NCI-H1092 (cell line): ENCODE measurements around the gene ATG9B.
"Not testable (repeated sequence)": the region's sequence is repeated elsewhere in the genome, so short reads cannot be mapped to it uniquely, and the experiment has no call there.

ENCODE experiments used
- DNase-seq: peaks from one replicate; lab custom pipeline; 2025; lab: John Stamatoyannopoulos, UW

ATG9B gene

DNA sequence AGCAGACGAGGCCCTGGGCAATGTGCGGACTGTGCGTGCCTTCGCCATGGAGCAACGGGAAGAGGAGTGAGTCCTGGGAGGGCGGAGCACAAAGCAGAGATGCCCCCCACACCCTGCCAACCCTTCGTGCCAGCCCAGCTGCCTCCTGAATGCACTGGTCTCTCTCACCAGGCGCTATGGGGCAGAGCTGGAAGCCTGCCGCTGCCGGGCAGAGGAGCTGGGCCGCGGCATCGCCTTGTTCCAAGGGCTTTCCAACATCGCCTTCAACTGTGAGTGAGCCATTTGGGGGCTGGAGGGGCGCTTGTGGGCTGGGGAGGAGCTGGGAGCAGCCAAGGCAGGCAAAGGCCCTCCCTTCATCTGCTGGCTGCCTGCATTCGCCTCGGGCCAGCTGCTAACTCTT, 11.6 kb upstream of the ATG9B start:
- no peak for DNase-seq

DNA sequence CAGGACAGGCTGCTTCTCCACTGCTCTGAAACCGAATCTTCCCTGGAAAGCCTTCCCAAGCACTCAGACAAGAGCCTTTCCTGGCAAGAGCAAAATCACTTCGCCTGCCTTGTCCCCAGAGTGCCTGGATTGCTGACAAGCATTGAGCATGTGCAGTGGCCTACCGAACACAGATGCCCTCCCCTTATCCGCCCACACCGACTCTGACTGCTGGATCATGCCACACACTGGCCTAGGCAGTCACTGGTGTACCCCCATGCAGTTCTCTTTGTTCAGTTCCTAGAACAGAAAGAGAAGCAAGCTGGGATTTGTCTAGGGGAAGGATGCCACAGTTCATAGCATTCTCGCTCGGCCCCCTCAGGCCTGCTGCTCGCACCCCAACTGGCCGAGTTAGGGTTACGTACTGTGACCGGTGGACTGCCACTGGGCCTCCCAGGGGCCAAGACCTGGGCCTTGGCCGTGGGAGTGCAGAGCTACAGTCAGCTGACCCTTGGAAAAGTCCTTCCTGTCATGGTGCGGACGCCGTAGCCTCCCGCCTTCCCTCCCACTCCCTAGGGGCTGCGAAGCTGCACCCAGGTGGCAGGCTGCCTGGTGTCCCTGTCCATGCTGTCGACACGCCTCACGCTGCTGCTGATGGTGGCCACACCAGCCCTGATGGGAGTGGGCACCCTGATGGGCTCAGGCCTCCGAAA, 10.9 kb upstream of the ATG9B start:
- DNase-seq = no peak

DNA sequence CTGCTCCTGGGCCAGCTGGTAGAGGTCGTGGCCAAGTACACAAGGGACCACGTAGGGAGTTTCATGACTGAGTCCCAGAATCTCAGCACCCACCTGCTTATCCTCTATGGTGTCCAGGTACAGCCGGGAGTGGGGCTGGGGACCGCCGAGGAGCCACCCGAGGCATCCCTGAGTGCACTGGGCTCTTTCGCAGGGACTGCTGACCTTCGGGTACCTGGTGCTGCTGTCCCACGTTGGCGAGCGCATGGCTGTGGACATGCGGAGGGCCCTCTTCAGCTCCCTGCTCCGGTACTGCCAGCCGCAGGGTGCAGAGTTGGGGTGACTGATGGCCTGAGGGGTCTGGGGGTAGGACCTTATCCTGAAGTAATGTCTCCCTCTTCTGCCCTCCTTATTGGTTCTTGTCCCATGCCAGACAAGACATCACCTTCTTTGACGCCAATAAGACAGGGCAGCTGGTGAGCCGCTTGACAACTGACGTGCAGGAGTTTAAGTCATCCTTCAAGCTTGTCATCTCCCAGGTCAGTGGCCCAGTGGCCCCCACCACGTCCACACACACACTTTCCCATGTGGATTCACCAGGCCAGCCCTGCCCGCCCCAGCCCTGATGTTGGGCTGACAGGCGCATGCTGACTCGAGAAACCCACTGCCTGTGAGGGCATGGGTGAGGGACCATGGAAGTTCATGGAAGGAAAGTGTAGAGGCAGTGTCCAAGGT, 10.2 kb upstream of the ATG9B start:
- no peak for DNase-seq

DNA sequence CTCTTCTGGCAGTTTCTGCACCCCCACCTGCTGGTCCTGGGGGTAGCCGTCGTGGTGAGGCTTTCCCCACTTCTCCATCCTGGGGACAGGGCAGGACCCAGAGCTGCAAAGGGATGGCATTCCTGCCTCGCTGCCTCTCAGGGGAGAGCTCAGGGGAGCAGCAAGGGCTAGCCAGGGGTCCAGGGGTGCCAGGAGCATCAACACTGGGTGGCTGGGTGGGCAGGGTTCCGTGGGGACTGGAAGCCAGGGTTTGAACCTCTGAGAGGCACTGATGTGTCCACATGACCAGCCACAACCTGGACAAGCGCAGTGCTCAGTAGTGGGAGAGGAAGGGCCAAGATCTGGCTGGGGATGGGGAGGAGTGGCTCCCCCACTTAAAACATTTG, 9.6 kb upstream of the ATG9B start:
- no peak for DNase-seq

DNA sequence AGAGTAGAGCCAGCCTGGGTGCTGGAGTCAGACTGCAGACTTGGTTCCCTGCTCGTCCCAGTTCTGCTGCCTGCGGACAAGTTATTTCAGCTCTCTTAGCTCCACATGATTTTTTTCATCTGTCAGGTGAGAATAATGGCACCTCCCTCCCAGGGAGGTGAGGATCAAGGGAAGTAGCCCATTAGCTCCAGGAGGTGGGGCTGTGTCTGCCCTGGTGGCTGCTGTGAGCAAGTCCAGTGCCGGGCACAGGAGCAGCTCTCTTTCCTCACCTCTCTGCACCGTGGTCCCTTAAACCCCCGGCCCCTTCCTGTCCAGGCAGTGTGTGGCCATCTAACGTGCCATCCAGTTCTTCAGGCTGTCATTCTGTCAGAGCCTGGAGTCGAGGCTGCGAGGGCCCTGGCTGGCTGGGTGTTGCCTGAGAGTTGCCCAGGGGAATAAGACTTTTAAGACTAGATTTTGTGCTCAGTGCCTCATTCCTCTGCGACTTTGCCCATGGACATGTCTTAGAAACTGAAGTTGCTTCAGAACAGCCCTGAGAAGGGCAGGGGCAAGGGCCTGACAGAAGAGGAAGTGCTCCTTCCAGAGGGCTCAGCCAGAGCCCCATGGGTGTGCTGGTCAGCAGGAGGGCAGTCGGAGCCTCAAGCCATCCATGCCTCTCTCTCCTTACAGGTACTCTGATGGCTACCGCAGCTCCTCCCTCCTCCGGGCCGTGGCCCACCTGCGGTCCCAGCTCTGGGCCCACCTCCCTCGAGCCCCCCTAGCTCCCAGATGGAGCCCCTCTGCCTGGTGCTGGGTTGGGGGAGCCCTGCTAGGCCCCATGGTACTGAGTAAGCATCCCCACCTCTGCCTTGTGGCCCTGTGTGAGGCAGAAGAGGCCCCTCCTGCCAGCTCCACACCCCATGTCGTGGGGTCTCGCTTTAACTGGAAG, 8.9 kb upstream of the ATG9B start:
- DNase-seq = no peak

DNA sequence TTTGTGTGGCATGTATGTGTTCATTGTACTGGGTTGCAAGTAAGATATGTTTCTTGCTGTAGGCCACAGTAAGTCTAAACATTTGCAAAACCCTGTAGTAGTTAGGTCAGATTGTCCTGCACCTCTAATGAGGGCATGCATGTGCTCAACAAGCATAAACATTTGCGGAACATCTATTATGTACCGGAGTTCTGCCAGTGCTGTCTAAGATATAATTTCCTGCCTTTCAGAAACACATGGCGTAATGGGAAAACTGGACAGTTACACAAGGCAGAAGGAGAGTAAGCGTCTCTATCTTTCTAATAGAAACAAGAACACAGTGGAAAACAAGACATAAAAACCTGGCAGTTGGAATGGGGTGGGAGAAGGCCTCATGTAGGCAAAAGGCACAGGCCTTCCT, 6.7 kb upstream of the ATG9B start:
- no peak for DNase-seq

DNA sequence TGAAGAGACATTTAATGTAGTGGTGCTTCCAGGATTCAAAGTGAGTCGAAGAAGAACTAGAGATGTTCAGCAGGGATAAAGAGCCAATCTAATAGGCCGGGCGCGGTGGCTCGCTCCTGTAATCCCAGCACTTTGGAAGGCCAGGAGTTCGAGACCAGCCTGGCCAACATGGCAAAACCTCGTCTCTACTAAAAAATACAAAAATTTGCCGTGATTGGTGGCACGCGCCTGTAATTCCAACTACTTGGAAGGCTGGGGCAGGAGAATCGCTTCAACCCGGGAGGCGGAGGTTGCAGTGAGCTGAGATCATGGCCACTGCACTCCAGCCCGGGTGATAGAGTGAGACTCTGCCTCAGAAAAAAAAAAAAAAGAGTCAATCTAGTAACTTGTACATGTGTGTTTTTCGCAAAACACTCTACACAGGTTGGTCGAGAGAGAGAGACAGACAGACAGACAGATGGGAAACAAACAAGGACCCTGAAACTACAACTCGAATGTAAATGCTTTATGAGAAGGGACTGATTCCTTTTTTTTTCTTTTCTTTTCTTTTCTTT, 4.7 kb upstream of the ATG9B start:
- DNase-seq = no peak

DNA sequence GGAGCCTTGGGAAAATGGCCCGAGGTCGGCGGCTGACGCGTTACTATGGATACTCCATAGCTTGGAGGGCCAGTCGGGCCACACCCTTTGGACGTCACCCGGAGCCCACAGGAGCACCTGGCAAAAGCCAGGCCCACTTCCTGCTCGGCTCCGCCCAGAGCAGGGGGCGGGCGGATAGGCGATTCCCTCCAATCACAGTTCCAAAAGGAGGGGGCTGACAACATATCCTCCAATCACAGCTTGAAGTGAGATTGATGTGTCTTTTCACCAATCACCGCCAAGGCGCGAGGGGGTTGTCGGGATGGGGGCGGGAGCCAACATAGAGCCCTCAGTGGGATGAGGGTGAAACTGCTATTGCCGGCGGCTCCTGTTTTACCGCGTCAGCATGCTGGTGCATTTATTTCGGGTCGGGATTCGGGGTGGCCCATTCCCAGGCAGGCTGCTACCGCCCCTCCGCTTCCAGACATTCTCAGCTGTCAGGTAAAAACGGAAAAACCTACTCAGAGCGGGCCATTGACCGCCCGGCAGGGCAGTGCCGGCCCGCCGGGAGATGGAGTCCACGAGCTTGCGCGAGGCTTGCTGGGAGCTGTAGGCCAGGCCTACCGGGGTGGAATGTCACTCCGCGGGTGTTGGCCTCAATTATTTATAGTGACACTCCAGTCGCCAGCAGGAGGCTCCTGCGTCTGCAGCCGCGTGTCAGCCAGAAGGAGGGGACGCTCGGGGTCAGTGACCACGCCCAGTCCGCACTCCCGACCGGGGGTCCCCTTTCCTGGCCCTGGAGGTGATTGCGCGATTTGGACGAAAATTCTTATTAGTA, 4.0 kb upstream of the ATG9B start, which contains the start of gene ABCB8:
Gene ABCB8 (plus strand): TSS at position 320 of the 817 bp plus-strand sequence. CDS start 66 bp downstream, at position 386.
- DNase-seq = peak; percentile 100

DNA sequence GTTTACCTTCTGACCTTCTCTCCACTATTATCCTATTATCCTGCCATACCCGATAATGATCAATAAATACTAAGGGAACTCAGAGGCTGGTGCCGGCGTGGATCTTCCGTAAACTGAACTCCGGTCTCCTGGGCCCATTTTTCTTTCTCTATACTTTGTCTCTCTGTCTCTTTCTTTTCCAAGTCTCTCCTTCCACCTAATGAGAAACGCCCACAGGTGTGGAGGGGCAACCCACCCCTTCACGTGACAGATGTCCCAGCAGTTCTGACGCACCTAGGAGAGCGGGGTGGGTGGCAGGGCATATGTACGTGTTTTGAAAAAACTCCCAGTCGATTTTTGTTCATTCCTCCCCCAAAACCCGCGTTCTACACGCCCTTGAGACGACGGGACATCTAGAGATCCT, 3.4 kb upstream of the ATG9B start:
- DNase-seq = not testable (repeated sequence)

DNA sequence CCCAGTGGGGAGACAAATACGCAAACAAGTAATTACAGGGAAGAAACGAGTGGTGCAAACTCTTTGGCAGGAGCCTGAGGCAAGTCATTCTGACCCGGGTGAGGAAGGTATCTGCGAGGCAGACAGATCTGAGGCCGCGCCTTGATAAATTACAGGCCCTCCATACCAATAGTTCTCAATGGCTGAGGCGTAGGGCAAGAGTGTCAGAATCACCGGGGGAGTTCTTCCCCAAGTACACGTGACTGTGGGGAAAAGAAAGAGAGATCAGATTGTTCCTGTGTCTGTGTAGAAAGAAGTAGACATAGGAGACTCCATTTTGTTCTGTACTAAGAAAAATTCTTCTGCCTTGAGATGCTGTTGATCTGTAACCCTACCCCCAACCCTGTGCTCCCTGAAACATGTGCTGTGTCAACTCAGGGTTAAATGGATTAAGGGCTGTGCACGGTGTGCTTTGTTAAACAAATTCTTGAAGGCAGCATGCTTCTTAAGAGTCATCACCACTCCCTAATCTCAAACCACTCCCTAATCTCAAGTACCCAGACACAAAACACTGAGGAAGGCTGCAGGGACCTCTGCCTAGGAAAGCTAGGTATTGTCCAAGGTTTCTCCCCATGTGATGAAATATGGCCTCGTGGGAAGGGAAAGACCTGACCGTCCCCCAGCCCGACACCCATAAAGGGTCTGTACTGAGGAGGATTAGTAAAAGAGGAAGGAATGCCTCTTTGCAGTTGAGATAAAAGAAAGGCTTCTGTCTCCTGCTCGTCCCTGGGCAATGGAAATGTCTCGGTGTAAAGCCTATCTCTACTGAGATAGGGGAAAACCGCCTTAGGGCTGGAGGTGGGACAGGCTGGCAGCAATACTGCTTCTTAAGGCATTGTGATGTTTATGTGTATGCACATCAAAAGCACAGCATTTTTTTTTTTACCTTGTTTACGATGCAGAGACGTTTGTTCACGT, 2.8 kb upstream of the ATG9B start:
- DNase-seq = not testable (repeated sequence)

DNA sequence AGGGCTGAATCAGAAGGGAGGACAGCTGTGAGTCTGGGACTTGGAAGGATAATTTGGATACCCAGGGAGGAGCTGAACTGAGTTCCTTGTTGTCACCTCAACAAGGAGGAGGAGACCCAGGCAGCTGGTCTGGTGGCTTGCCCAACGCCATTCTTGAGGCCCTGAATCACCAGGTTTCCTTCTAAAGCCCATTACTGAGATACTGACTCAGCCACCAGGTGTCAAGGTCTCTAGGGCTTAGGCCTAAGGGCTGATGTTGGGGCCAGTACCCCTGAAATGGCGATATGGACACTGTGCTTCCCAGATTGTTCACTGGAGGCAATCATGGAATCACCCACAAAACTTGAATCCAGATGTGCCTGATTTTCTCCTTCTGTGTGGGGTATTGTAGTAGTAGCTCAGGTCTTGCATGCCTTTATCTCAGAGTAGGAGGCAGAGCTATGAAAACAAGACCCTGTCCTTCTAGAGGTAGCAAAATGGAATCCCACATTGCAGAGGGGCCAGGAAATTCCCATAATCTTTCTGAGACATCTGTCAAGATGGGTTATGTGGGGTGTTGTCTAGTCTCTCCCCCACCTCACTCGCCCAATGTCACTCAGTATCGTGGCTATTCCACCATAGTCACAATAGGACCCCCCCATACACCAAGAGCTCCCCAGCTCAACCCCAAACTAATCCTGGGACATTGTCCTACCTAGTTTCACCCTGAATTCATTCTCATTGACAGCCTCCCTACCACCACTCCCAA, 1.8 kb upstream of the ATG9B start:
- DNase-seq = no peak

DNA sequence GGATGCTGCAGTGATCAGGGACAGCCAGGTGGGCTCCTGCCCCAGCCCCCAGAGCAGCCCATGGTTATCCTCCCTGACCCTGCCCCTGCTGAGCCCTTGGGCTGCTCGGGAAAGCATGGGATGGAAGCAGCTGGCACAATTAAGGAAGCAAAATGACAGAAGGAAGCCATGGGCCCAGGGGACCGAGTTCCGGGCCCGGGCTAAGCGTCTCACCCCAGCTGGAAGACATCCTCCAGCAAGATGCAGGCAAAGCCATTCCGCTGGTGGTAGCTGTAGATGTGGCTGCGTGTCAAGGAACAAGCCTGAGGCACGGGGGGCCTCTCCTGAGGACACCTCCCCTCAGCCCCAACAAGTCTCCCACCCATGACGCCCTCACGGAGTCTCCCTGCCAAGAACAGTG, 1.1 kb downstream of the ATG9B start:
- DNase-seq = no peak

DNA sequence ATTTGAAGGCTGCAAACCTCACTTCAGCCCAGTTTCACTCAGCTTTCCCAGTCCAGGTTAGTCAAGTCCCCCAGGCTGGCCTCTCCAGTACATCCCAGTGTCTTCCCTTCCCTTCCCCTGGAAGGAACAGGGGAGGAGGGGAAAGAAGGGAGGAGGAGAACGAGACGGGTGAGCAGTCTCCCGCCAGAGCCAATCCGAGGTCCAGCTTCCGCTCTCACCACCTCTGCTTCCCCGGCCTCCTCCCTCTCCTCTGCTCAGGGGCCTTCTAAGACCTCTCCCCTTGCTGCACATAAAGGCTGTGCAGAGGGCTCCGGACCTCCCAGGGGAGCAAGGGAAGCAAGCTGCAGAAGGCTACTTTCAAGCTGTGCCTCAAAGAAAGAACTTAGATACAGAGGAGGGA, 4.1 kb downstream of the ATG9B start:
- DNase-seq = no peak

DNA sequence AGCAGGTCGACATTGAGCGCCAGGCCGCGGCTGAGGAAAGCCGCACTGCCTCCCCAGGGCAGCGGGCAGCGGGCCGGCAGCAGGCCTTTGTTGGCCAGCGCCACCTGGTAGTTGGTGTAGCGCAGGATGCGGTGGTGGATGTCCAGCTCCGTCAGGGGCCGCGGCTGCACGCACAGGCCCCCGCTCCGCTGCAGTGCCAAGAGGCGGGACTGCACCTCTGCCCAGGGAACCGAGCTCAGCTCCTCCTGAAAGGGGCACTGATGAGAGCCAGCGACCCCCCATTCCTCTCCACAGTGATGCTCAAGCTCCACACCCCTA, 5.2 kb downstream of the ATG9B start:
- DNase-seq = no peak

DNA sequence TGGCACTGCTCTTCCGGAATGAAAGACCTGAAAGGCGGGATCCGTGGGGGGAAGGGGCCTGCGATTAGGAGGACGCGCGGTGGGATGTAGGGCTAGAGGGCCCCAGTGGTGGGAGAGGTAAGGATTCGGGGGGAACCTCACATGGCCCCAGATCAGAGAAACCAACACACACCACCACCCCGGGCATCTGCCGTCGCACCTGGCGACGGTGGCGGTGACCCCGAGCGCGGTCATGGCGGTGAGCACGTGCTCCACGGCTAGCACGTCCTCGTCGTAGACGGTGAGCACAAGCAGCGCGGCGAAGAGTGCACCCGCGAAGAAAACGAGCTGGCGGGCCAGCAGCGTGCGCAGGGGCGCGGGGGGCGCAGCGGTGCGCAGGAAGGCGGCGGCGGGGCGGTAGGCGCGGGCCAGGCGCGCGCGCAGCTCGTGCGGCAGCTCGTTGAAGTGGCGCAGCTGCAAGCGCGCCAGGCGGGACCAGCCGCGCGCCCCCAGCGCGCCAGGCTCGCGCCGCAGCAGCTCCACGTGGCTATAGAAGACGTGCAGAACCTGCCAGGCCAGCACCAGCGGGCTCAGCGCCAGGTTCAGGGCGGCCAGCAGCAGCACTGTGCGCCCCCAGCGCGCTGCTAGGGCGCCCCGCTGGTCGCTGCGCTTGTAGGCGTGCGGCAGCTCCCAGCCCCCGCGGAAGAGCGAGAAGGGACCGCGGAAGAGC, 5.7 kb downstream of the ATG9B start:
- peak; percentile 64 for DNase-seq

DNA sequence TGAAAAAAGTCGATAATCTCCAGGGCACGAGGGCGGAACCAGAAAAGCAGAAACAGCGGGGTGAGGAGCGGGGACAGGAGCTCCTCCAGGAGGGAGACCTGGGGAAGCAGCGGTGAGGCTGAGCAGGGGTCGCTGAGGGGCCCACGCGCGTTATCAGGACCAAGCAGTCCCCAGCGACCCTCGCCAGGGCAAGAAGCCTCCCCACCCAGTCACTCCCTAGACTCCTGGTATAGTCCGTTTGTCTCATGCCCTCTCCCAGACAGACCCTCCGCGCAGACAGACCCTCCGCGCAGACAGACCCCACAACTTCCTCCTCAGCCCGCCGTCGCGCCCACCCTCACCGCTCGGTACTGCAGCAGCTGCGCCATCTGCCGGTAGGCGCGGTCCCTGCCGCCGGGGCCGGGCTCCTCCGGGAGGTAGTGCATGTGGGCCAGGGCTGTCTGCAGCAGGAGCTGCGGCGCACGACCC, 6.3 kb downstream of the ATG9B start:
- DNase-seq = peak; percentile 63

DNA sequence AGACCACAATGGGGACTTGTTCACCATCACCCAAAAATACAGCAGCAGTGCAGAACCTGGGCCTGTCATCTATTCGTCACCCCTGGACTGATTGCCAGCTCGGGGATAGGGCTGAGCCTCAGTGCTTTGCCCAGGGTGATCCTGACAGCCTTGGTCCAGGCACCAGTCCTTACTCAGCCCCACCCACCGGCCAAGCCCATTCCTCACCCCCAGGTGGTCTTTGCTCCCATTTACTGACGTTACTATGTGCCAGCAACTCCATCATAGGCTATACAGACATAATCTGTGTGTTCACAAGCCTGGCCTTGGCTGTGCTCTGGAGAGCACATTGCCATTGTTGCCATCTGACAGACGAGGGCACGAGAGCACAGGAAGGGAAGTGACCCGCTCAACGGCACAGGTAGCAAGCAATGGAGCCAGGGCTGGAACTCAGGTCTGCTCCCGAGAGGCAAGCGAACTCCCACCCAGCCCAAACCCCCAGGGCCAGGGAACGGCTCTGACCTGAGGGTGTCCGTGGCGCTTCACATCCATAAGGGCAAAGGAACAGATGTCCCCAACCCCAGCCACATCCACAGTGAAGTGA, 6.8 kb downstream of the ATG9B start:
- no peak for DNase-seq

DNA sequence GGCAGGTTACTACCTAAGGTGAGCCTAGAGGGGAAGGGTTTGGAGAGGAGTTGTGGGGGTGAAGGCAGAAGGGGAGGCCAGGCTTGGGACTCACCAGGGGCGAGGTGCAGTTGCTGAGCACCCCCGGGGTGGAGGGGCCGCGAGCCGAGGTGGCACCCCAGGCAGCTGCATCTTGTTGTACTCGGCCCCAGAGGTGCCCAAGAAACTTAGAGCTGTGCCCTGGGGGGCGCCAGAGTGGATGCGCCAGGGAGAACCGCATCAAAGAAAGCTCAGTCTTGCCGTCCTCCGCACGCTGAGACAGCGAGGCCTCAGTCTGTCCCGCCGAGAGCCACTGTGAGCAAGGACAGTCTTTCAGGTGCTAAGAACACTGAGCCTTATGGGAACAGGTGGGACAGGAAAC, 7.4 kb downstream of the ATG9B start:
- no peak for DNase-seq

DNA sequence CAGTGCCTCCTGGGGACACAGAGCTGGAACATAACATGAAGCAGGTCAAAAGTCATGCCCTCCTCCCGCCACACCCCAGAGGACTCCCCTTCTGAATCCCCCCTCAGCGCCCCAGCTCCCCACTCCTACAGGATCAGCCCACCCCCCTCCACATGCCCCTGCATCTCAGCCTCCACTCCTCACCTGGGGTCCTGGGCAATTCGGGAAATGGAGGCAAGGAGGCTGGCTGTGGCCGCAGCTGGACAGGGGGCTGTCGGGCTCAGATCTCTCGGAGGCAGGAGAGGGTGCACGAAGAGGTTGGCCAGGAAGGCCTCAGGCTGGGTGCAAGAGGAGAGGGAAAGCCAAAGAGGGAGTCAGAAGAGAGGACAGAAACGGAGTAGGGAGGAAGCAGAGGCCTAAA, 7.8 kb downstream of the ATG9B start:
- no peak for DNase-seq
